Measurements from ENCODE around the gene SESN3.
"Not testable (repeated sequence)": the region's sequence is repeated elsewhere in the genome, so short reads cannot be mapped to it uniquely, and the experiment has no call there.

The SESN3 gene

GRCh38 chr11:95251896-95252295, 20.9 kb upstream of the SESN3 start:
- DNase-seq = not testable (repeated sequence)

- no peak for DNase-seq
These were observed 17.9 kb upstream of the SESN3 start for GRCh38 chr11:95248666-95249467.

- no peak for DNase-seq
These were observed 16.9 kb upstream of the SESN3 start for GRCh38 chr11:95247883-95248282.

- DNase-seq = no peak
These were observed 16.2 kb upstream of the SESN3 start for GRCh38 chr11:95247127-95247684.

GRCh38 chr11:95245581-95245980, 14.6 kb upstream of the SESN3 start:
- no peak for DNase-seq

- DNase-seq = no peak
These were observed 14.0 kb upstream of the SESN3 start for GRCh38 chr11:95245038-95245437.

- DNase-seq = no peak
These were observed 12.7 kb upstream of the SESN3 start for GRCh38 chr11:95243673-95244072.

GRCh38 chr11:95242845-95243605, 12.0 kb upstream of the SESN3 start:
- DNase-seq = no peak

- no peak for DNase-seq
These were observed 11.3 kb upstream of the SESN3 start for GRCh38 chr11:95242091-95242844.

- no peak for DNase-seq
These were observed 10.7 kb upstream of the SESN3 start for GRCh38 chr11:95241681-95242081.

GRCh38 chr11:95239871-95240649, 9.1 kb upstream of the SESN3 start:
- no peak for DNase-seq

- no peak for DNase-seq
These were observed 1.7 kb upstream of the SESN3 start for GRCh38 chr11:95232666-95233065.

- peak; percentile 14 for DNase-seq
These were observed 1.0 kb upstream of the SESN3 start for GRCh38 chr11:95231881-95232605.

GRCh38 chr11:95230810-95231126, 234 bp downstream of the SESN3 start:
- no peak for DNase-seq

GRCh38 chr11:95229993-95230809, 801 bp downstream of the SESN3 start:
- DNase-seq = no peak

- no peak for DNase-seq
These were observed 1.6 kb downstream of the SESN3 start for GRCh38 chr11:95229199-95229992.

- no peak for DNase-seq
These were observed 2.8 kb downstream of the SESN3 start for GRCh38 chr11:95228081-95228749.

GRCh38 chr11:95227060-95227459, 3.9 kb downstream of the SESN3 start:
- not testable (repeated sequence) for DNase-seq

- no peak for DNase-seq
These were observed 8.2 kb downstream of the SESN3 start for GRCh38 chr11:95222817-95223216.
